ENCODE data around the gene INF2.

INF2 gene

GRCh38 chr14:104706733-104707607 is 17.6 kb downstream of the INF2 start:
- no peak for DNase-seq

DNA sequence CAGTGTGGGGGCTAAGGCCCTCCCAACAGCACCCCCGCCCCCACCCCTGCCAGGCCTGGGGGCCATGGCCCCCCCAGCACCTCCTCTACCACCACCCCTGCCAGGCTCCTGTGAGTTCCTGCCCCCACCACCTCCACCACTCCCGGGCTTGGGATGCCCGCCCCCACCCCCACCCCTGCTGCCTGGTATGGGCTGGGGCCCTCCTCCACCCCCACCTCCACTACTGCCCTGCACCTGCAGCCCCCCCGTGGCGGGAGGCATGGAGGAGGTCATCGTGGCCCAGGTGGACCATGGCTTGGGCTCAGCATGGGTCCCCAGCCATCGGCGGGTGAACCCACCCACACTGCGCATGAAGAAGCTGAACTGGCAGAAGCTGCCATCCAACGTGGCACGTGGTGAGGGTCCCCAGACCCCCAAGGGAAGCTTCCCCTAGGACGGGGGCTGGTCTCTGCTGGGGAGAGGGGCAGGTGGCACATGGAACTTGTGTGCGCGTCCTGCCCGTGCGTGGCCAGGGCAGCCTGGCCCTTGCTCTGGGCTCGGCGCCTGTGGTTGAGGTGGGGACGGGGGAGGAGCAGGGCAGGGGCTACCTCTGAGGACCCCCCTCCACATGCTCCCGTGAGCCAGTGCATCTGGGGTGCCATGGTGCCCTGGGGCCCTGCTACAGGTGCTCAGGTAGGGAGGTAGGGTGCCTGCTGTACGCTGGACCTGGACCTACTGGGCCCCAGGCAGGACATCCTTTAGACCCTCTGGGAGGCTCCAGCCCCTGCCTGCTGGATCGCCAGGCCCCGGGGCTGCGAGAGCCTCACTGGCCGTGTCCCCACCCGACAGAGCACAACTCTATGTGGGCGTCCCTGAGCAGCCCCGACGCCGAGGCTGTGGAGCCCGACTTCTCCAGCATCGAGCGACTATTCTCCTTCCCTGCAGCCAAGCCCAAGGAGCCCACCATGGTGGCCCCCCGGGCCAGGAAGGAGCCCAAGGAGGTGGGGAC is 18.5 kb downstream of the INF2 start:
- no peak for DNase-seq

- peak; percentile 81 for DNase-seq
These were observed 19.3 kb downstream of the INF2 start for GRCh38 chr14:104708606-104709268.

DNA sequence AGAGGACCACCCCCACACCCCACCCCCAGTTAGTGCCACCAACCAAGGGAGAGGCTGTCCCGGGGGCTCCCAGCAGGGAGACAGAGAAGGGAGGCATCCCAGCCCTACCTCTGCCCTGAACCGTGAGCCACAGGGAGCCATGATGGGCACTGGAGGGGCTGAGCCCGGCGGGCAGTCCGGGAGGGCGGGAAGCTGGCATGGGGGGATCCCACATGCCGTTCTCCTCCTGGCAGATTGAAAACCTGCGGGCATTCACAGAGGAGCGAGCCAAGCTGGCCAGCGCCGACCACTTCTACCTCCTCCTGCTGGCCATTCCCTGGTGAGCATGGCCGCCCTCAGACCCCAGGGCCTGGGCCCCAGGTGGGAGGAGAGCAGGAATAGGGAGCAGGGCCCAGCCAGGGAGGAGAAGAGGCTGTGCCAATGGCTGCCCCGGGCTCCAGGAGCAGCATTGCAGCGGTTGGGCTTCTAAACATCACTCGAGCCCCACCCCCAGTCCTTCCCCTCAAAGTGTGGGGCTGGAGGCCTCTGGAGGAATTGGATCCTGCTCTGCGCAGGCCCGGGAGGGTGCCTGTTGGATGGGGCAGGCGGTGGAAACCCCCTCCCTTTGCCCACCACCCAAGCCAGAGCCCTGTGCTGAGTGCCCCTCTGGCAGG is 20.1 kb downstream of the INF2 start:
- DNase-seq: no peak

GRCh38 chr14:104710071-104710735 is 20.8 kb downstream of the INF2 start:
- DNase-seq: no peak

DNA sequence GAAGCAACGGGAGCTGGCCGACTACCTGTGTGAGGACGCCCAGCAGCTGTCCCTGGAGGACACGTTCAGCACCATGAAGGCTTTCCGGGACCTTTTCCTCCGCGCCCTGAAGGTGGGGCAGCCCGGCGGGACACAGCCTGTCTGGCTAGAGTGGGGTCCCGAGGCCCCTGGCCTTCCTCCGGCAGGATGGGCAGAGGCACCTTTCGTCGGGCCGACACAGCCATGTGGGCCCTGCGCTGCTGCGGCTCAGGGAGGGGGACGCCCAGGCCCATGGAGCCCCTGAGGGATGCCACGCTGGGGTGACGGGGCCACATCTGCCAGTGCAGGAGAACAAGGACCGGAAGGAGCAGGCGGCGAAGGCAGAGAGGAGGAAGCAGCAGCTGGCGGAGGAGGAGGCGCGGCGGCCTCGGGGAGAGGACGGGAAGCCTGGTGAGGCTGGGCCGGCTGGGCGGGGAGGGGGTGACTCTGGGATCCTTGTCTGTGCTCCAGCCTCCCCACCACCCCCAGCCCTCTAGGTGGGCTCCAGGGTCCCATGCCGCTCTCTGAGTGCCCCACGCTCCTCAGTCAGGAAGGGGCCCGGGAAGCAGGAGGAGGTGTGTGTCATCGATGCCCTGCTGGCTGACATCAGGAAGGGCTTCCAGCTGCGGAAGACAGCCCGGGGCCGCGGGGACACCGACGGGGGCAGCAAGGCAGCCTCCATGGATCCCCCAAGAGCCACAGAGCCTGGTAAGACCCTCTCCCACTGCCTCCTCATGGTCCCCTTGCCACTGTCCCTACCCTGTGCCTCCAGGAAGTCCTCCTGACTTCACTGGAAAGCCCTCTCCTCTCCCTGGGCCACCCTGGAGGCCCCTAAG is 23.7 kb downstream of the INF2 start:
- no peak for DNase-seq

DNA sequence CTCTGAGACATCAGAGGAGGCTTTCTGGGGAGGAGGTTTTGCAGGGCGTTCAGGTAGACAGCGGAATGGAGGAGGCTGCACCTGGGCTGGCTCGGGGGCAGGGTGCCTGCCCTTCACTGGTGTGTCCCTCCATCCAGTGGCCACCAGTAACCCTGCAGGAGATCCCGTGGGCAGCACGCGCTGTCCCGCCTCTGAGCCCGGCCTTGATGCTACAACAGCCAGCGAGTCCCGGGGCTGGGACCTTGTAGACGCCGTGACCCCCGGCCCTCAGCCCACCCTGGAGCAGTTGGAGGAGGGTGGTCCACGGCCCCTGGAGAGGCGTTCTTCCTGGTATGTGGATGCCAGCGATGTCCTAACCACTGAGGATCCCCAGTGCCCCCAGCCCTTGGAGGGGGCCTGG is 24.6 kb downstream of the INF2 start:
- DNase-seq: no peak

GRCh38 chr14:104714681-104715080 is 25.3 kb downstream of the INF2 start:
- DNase-seq: no peak

DNA sequence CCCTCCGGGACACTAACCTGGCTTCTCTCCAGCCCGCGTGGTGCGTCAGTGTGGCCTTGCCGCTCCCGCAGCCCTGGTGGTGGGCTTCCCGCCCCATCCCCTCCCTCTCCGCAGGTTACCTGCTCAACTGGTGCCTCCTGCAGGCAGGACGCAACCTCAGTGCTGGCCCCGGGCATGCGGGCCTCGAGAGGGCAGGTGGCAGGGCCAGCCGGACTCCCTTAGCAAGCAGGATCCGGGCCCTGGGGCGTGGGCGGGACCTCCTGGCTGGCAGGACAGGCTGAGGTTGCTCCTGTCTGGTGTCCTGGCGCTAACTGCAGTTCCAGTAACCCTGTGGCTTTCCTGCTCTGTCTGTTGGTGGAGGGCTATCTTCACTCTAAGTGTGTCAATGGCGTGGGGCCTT is 26.0 kb downstream of the INF2 start:
- no peak for DNase-seq

DNA sequence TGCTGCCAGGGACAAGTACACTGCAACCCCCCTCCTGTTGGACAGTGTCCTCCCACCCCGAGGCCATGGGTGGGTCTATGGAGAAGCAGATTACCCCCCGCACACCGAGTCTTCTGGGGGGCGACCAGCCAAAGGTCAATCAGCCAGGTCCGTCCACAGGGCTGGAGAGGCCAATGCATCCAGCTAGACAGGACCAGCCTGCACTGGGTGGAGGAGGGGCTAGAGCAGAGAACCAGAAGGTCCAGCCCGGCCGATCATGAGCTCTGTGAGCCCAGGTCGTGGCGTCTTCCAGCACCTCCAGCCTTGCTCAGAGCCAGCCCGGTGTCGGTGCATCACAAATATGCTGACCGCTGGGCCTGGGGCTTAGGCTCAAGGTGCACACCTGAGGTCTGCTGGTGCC is 26.5 kb downstream of the INF2 start:
- no peak for DNase-seq

- DNase-seq: no peak
These were observed 27.7 kb downstream of the INF2 start for GRCh38 chr14:104717137-104717536.

DNA sequence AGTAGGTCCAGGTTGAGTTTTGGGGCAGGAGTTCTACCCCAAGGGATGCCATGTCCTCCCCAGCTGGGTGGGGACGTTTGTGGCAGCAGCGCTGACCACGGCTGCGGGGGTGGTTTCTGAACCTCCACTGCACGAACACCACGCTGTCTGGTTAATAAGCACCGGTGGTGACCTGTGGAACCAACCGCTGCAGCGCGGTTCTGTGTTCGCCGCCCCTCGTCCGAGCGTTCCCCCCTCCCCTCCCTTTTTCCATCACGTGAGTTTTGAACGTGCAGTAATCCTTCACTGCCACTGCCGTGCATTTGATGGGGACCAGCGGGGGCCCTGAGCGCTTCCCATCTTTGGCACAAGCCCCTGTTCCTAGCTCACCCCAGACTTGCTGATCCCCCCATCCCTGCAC is 28.2 kb downstream of the INF2 start:
- no peak for DNase-seq

- no peak for DNase-seq
These were observed 28.7 kb downstream of the INF2 start for GRCh38 chr14:104718147-104718546.

- no peak for DNase-seq
These were observed 29.5 kb downstream of the INF2 start for GRCh38 chr14:104718871-104719270.

DNA sequence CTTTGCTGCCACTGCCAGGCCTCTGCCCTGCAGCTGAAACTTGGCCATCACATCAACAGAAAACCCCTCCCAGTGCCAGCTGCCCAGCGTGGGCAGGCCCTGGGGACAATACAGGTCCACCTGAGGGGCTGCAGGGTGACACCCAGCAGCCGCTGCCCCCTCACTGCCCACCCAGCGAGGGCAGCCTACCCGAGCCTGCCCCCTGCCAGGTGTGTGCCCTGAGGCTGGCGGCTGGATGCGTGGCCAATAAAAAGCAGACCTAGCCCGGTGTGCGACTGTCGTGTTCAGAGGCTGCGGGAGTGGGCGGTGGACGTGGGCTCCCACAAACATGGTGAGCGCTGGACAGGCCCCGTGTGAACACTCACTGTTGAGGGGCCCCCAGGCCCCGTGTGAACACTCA is 29.9 kb downstream of the INF2 start:
- no peak for DNase-seq

DNA sequence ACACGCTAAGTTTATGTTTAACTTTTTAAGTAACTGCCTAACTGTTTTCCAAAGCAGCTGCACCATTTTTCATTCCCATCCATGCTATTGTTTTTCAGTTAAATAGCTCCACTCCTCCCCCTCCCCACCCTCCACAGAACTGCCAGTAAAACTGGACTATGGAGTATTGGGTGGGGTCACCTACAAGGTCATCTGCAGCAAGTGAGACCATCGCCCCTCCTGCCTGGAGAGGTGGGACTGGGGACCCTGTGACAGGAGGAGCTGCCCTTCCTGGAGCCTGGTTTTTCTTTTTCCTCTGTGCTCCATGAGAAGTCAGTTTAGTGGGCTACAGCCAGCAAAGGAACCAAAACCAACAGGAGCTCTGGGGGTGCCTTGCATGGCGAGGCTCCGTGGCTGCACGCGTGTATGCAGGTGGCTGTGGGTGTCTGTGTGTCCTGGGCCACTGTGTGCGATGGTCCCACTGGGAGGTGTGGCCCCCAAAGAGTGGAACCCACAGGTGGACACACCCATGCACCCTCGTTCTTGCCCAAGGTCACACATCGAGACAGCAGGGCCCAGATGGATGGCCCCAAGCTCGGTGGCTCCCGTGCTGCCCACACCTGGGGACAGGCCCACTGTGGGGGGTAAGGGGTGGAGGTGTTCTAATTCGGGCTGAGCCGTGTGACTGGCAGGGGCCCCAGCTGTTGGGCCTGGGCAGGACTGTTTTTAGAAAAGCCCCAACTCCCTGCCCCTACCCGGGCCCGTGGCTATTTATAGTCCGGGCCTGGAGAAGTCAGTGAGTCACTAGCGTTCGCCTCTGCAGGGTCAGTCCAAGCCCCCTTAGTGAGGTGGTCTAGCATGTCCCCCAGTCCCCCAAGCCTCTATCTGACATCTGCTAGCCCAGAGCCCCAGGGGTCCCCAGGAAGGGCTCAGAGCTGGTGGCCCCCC is 32.4 kb downstream of the INF2 start:
- no peak for DNase-seq

GRCh38 chr14:104722938-104723650 is 33.7 kb downstream of the INF2 start:
- DNase-seq: no peak

DNA sequence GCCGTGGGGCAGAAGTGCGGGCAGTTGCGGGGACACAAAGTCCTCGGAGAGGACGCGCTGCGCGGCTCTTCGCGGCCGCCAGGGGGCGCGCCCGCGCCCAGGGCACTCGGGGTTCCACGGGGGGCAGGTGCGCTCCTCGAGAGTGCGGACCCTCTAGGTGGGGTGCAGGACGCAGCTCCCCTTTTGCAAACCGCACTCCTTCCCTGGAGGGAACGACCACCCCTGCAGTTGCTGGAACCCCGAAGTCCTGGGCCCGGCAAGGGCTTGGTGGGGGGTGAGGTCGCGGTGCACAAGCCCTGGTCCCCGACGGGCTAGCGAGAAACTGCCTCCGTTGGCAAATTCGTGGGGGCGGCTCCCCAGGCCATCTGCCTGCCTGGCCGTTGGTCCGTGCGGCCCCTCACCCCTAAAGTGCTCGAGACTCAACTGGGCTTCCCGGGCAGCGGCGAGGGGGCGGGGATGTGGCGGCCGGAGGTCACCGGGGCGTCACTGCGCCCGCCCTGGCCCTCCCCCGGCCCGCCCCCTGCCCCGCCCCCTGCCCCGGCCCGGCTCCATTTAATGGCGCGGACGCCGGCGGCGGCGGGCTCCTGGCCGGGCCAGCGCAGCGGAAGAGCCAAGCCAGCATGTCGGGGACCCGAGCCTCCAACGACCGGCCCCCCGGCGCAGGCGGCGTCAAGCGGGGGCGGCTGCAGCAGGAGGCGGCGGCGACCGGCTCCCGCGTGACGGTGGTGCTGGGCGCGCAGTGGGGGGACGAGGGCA is 34.4 kb downstream of the INF2 start, which contains the start of gene ADSS1:
TSS of gene ADSS1 (plus strand) at position 579 of the 756 bp plus-strand sequence. CDS start at position 621, 42 bp downstream.
- DNase-seq: peak; percentile 75
